Stomach (tissue), 4 donors: Measurements from ENCODE around the gene MVP.
A peak's percentile ranks its signal among the peaks of the same experiment; 100 is the strongest.

Source experiments
- EP300 ChIP-seq: sonication (generic); formaldehyde crosslinking; IDR thresholded peaks from one replicate; pipeline ENCODE4 v1.6.1; 2017; ENCODE audit warnings: antibody characterized with exemption
- POLR2AphosphoS5 ChIP-seq, 3 donors: sonication (generic); formaldehyde crosslinking; IDR thresholded peaks; one replicate each; pipeline ENCODE4 v1.6.1; 2016; ENCODE audit warnings: antibody characterized with exemption in 3 of 3
- TF ChIP-seq, protein P1 (sequence below), 7 experiments: fragments of 450-650 bp in 4 of 7; fragments of 200-600 bp in 3 of 7; sonication (generic) in 3 of 7; IDR thresholded peaks; one replicate each; pipeline ENCODE4 v1.5.1; 2016 to 2019; ENCODE audit warnings: antibody characterized with exemption in 7 of 7, control low read depth in 2 of 7, mild to moderate bottlenecking in 1 of 7

DNA sequence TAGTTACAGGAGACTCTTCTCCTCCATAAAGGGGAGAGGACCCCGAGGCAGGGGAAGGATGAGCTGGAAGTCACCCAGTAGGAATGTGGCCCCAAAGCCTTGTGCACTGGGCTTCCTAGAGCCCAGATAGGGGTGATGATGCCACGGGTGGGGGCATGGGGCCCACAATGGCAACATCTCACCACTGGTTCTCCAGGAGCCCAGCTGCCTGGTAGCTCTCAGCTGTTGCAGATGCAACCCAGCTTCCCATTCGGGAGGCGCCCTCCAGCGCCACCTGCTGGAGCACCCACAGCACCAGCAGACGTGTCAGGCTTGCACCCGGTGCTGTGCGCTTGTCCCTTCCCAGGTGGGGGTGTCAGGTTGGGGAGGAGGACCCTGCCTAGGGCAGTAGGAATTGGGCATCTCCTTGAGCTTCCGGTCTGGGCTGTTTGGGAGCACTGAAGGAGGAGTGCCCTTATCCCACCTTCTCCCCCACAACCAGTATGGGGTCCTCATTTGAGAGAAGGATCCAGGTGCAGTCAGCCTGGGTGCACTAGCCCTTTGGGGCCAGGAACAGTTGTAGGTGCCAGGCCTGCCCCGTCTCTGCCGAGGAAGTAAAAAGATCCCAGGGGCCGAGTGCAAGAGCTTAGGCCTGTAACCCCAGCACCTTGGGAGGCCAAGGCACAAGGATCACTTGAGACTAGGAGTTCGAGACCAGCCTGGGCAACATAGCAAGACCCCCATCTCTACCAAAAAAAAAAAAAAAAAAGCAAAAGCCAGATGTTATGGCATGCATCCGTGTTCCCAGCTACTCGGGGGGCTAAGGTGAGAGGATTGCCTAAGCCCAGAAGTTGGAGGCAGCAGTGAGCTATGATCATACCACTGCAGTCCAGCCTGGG, 28.4 kb downstream of the MVP start:
- TF ChIP-seq, protein P1, sequence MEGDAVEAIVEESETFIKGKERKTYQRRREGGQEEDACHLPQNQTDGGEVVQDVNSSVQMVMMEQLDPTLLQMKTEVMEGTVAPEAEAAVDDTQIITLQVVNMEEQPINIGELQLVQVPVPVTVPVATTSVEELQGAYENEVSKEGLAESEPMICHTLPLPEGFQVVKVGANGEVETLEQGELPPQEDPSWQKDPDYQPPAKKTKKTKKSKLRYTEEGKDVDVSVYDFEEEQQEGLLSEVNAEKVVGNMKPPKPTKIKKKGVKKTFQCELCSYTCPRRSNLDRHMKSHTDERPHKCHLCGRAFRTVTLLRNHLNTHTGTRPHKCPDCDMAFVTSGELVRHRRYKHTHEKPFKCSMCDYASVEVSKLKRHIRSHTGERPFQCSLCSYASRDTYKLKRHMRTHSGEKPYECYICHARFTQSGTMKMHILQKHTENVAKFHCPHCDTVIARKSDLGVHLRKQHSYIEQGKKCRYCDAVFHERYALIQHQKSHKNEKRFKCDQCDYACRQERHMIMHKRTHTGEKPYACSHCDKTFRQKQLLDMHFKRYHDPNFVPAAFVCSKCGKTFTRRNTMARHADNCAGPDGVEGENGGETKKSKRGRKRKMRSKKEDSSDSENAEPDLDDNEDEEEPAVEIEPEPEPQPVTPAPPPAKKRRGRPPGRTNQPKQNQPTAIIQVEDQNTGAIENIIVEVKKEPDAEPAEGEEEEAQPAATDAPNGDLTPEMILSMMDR (IDR thresholded peaks at IDR 0.05), result peak in 5 of 7 experiments; percentile 66 to 95 (median 77)
- TF ChIP-seq EP300 (no peak), POLR2AphosphoS5 (IDR thresholded peaks at IDR 0.05) (peak in 2 of 3 donors; percentile 8 to 46)
